Measurements from ENCODE around the gene PREB. TPM values are rescaled to one million over a fixed set of nuclear protein-coding genes. Genes with fewer than 3 reads are reported as not detected.

The PREB gene
- total and polyA plus RNA-seq, 2 of the 13 experiments (the other 11 are each of a cell fraction or from before 2014, with no cell fraction given) = 112 to 192 TPM

- TF ChIP-seq ZBTB40 (IDR thresholded peaks at IDR 0.05) (no peak), ZBTB40 (CRISPR knock-in tag; IDR thresholded peaks at IDR 0.05) (no peak), ZNF780A (CRISPR knock-in tag; IDR thresholded peaks at IDR 0.05) (no peak), RARA (CRISPR knock-in tag; IDR thresholded peaks at IDR 0.05) (peak; percentile 43; the same call in 1 of the 2 replicates), CBX5 (CRISPR knock-in tag; IDR thresholded peaks at IDR 0.05; ENCODE audit: borderline replicate concordance) (no peak; the same call in 1 of the 2 replicates), ZSCAN25 (CRISPR knock-in tag; IDR thresholded peaks at IDR 0.05) (peak; percentile 19; the same call in 1 of the 2 replicates), KMT2A (CRISPR knock-in tag; IDR thresholded peaks at IDR 0.05) (no peak), AHR (CRISPR knock-in tag; IDR thresholded peaks at IDR 0.05) (no peak), NFE2L2 (IDR thresholded peaks at IDR 0.05; ENCODE audit: low read length) (peak; percentile 58), HNRNPK (IDR thresholded peaks at IDR 0.05; ENCODE audit: low read depth, low read length, poor library complexity, severe bottlenecking) (no peak), PLSCR1 (CRISPR knock-in tag; IDR thresholded peaks at IDR 0.05; ENCODE audit: borderline replicate concordance) (no peak), HNRNPUL1 (IDR thresholded peaks at IDR 0.05; ENCODE audit: low read depth, low read length) (no peak), ZNF710 (CRISPR knock-in tag; IDR thresholded peaks at IDR 0.05; ENCODE audit: borderline replicate concordance) (no peak), ZNF713 (CRISPR knock-in tag; IDR thresholded peaks at IDR 0.05) (peak; percentile 70; the same call in 1 of the 2 replicates), ATM (IDR thresholded peaks at IDR 0.05; ENCODE audit: borderline replicate concordance) (no peak), BRCA1 (CRISPR knock-in tag; IDR thresholded peaks at IDR 0.05) (no peak), JUN (CRISPR knock-in tag; IDR thresholded peaks at IDR 0.05) (no peak; the same call in 1 of the 2 replicates)
These were observed 10.9 kb downstream of the PREB start, which contains the start of gene ABHD1 (continued) for GRCh38 chr2:27123302-27124150.

All from HepG2 (cell line).